GM19193 (cell line): ENCODE results near the gene NSUN2.

Experiments used
- POLR2A ChIP-seq: IDR thresholded peaks from 4 replicates; pipeline ENCODE4 v1.6.1; 2011; ENCODE audit not compliant: insufficient read depth, insufficient read length; ENCODE audit errors: extremely low read depth

Gene NSUN2

GRCh38 chr5:6598351-6598900 is 34.4 kb downstream of the NSUN2 start:
- TF ChIP-seq POLR2A: no peak

GRCh38 chr5:6597557-6597956 is 35.3 kb downstream of the NSUN2 start:
- no peak for TF ChIP-seq POLR2A

- no peak for TF ChIP-seq POLR2A
These were observed 36.5 kb downstream of the NSUN2 start for GRCh38 chr5:6596388-6596787.

GRCh38 chr5:6595405-6595804 is 37.4 kb downstream of the NSUN2 start:
- TF ChIP-seq POLR2A: no peak

GRCh38 chr5:6594066-6594465 is 38.8 kb downstream of the NSUN2 start:
- TF ChIP-seq POLR2A: no peak

- TF ChIP-seq POLR2A: no peak
These were observed 39.5 kb downstream of the NSUN2 start for GRCh38 chr5:6593148-6594016.

GRCh38 chr5:6592601-6593000 is 40.2 kb downstream of the NSUN2 start:
- TF ChIP-seq POLR2A: no peak

GRCh38 chr5:6591671-6592288 is 41.1 kb downstream of the NSUN2 start:
- TF ChIP-seq POLR2A: no peak

GRCh38 chr5:6590581-6590980 is 42.3 kb downstream of the NSUN2 start:
- TF ChIP-seq POLR2A: no peak

GRCh38 chr5:6587171-6587570 is 45.7 kb downstream of the NSUN2 start:
- no peak for TF ChIP-seq POLR2A

- TF ChIP-seq POLR2A: no peak
These were observed 46.2 kb downstream of the NSUN2 start for GRCh38 chr5:6586647-6587042.

GRCh38 chr5:6585939-6586646 is 46.8 kb downstream of the NSUN2 start:
- no peak for TF ChIP-seq POLR2A

GRCh38 chr5:6585168-6585567 is 47.7 kb downstream of the NSUN2 start:
- no peak for TF ChIP-seq POLR2A

- TF ChIP-seq POLR2A: no peak
These were observed 48.1 kb downstream of the NSUN2 start for GRCh38 chr5:6584727-6585126.

GRCh38 chr5:6584101-6584645 is 48.7 kb downstream of the NSUN2 start:
- no peak for TF ChIP-seq POLR2A
